ENCODE results near the gene PPP6R3.
"Not testable (repeated sequence)": the region's sequence is repeated elsewhere in the genome, so short reads cannot be mapped to it uniquely, and the experiment has no call there.

DNA sequence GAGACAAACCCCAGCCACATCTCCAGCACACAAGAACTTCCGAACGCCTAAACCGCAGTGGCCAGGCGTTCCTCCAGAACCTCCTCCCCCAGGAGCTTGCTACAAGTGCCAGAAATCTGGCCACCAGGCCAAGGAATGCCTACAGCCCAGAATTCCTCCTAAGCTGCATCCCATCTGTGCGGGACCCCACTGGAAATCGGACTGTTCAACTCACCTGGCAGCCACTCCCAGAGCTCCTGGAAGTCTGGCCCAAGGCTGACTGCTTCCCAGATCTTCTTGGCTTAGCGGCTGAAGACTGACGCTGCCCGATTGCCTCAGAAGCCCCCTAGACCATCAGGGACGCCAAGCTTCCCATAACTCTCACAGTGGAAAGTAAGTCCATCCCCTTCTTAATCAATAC is 175.3 kb downstream of the PPP6R3 start:
- not testable (repeated sequence) for TF ChIP-seq CTCF, POLR2A (IDR thresholded peaks at IDR 0.05)
